GM23338 (cell line): Measurements from ENCODE around the gene TFAM. TPM values are rescaled to one million over a fixed set of nuclear protein-coding genes. Genes with fewer than 3 reads are reported as not detected.

Experiments used
- ATAC-seq: fragments of 200-7000 bp; cut with Tn5 transposase; 3 replicates; pipeline ENCODE4 v1.9.1; 2020
- DNase-seq: peaks from one replicate; pipeline ENCODE4 v3.0.0-alpha.2; 2015; ENCODE audit warnings: low spot score
- H2AFZ ChIP-seq: fragments of 200-600 bp; sonication (generic); 2 replicates; pipeline ENCODE4 v1.8.0; 2016; ENCODE audit warnings: antibody characterized with exemption, mild to moderate bottlenecking, moderate library complexity
- H3F3A ChIP-seq: fragments of 200-600 bp; sonication (generic); replicated peaks from 2 replicates; pipeline ENCODE4 v1.8.0; 2017; ENCODE audit warnings: antibody characterized with exemption, mixed run types, low read depth
- H3K27ac ChIP-seq: fragments of 200-600 bp; sonication (generic); 2 replicates; pipeline ENCODE4 v1.6.1; 2016; ENCODE audit warnings: low read depth
- H3K27me3 ChIP-seq: fragments of 200-600 bp; sonication (generic); 2 replicates; pipeline ENCODE4 v1.8.0; 2016; ENCODE audit warnings: mild to moderate bottlenecking, mixed run types, moderate library complexity; ENCODE audit not compliant: insufficient read depth
- H3K36me3 ChIP-seq: fragments of 200-600 bp; sonication (generic); 2 replicates; pipeline ENCODE4 v1.8.0; 2016; ENCODE audit warnings: mild to moderate bottlenecking; ENCODE audit not compliant: insufficient read depth
- H3K4me1 ChIP-seq: fragments of 200-600 bp; sonication (generic); 2 replicates; pipeline ENCODE4 v1.8.0; 2016; ENCODE audit warnings: mild to moderate bottlenecking, moderate library complexity; ENCODE audit not compliant: insufficient read depth
- H3K4me2 ChIP-seq: fragments of 200-600 bp; sonication (generic); 2 replicates; pipeline ENCODE4 v1.7.1; 2017; ENCODE audit warnings: mixed run types
- H3K4me3 ChIP-seq: fragments of 200-600 bp; sonication (generic); 2 replicates; pipeline ENCODE4 v1.6.1; 2016; ENCODE audit warnings: mixed run types
- H3K79me2 ChIP-seq: fragments of 200-600 bp; sonication (generic); replicated peaks from 2 replicates; pipeline ENCODE4 v1.8.0; 2017; ENCODE audit warnings: mild to moderate bottlenecking; ENCODE audit not compliant: insufficient read depth
- H3K9me2 ChIP-seq: fragments of 200-600 bp; sonication (generic); 2 replicates; pipeline ENCODE4 v1.8.0; 2017; ENCODE audit not compliant: insufficient read depth
- H4K20me1 ChIP-seq: fragments of 200-600 bp; sonication (generic); replicated peaks from 2 replicates; pipeline ENCODE4 v1.8.0; 2017; ENCODE audit warnings: mild to moderate bottlenecking; ENCODE audit not compliant: insufficient read depth
- H3K27ac Mint-ChIP-seq: 2 replicates; pipeline ENCODE4 v1.8.0; 2020; ENCODE audit warnings: inconsistent platforms, mild to moderate bottlenecking, moderate library complexity, mixed read lengths
- H3K27me3 Mint-ChIP-seq: 3 replicates; pipeline ENCODE4 v1.8.0; 2022; ENCODE audit warnings: low read depth, mild to moderate bottlenecking, moderate library complexity, mixed read lengths, inconsistent platforms; ENCODE audit not compliant: insufficient read depth, poor library complexity
- H3K36me3 Mint-ChIP-seq: 3 replicates; pipeline ENCODE4 v1.8.0; 2021; ENCODE audit warnings: low read depth, mild to moderate bottlenecking, inconsistent platforms, moderate library complexity, mixed read lengths
- H3K4me1 Mint-ChIP-seq: 3 replicates; pipeline ENCODE4 v1.8.0; 2020; ENCODE audit warnings: mild to moderate bottlenecking, inconsistent platforms, mixed read lengths
- H3K4me3 Mint-ChIP-seq: 3 replicates; pipeline ENCODE4 v1.8.0; 2021; ENCODE audit warnings: moderate library complexity, mild to moderate bottlenecking, inconsistent platforms, mixed read lengths
- H3K9me3 Mint-ChIP-seq: 3 replicates; pipeline ENCODE4 v1.8.0; 2020; ENCODE audit warnings: moderate library complexity, mild to moderate bottlenecking, inconsistent platforms, mixed read lengths
- CREB1 ChIP-seq: fragments of 250-450 bp; sonication (Bioruptor Pico); IDR thresholded peaks from 2 replicates; pipeline ENCODE4 v1.5.0; 2020; ENCODE audit warnings: low read depth, mild to moderate bottlenecking, moderate library complexity
- CTCF ChIP-seq, 2 experiments: fragments of 200-600 bp in 1 of 2; sonication (generic) in 1 of 2; conservative IDR thresholded peaks; 2 replicates each; pipeline versions ENCODE4 v1.5.1 to v1.6.1; 2016 to 2017; ENCODE audit warnings: antibody characterized with exemption in 2 of 2, low read depth in 2 of 2, mild to moderate bottlenecking in 2 of 2, moderate library complexity in 1 of 2
- ETS1 ChIP-seq: IDR thresholded peaks from 2 replicates; pipeline ENCODE4 v1.6.1; 2016; ENCODE audit warnings: antibody characterized with exemption
- EZH2 ChIP-seq: fragments of 200-600 bp; sonication (generic); IDR thresholded peaks from one replicate; pipeline ENCODE4 v1.8.0; 2017; ENCODE audit warnings: antibody characterized with exemption, mild to moderate bottlenecking, low read depth; ENCODE audit not compliant: unreplicated experiment
- EZH2phosphoT487 ChIP-seq: fragments of 200-600 bp; sonication (generic); IDR thresholded peaks from one replicate; pipeline ENCODE4 v1.8.1; 2018; ENCODE audit warnings: antibody characterized with exemption; ENCODE audit not compliant: unreplicated experiment
- JUNB ChIP-seq: IDR thresholded peaks from one replicate; pipeline ENCODE4 v1.6.1; 2016; ENCODE audit warnings: antibody characterized with exemption; ENCODE audit not compliant: unreplicated experiment
- NANOG ChIP-seq: IDR thresholded peaks from 2 replicates; pipeline ENCODE4 v1.6.1; 2016; ENCODE audit warnings: antibody characterized with exemption, borderline replicate concordance
- POLR2AphosphoS5 ChIP-seq: IDR thresholded peaks from 2 replicates; pipeline ENCODE4 v1.6.1; 2016; ENCODE audit warnings: antibody characterized with exemption, low read depth
- REST ChIP-seq: IDR thresholded peaks from one replicate; pipeline ENCODE4 v1.6.1; 2018; ENCODE audit warnings: antibody characterized with exemption; ENCODE audit not compliant: unreplicated experiment
- STAT1 ChIP-seq: IDR thresholded peaks from one replicate; pipeline ENCODE4 v1.6.1; 2016; ENCODE audit warnings: antibody characterized with exemption; ENCODE audit not compliant: unreplicated experiment
- ZNF114 ChIP-seq: fragments of 250-450 bp; sonication (Bioruptor Pico); IDR thresholded peaks from 2 replicates; pipeline ENCODE4 v1.5.0; 2020; ENCODE audit warnings: mild to moderate bottlenecking, moderate library complexity
- ZNF331 ChIP-seq: fragments of 250-450 bp; sonication (Bioruptor Pico); IDR thresholded peaks from 2 replicates; pipeline ENCODE4 v1.5.0; 2020; ENCODE audit warnings: low read depth, mild to moderate bottlenecking, moderate library complexity
- ZNF462 ChIP-seq: fragments of 250-450 bp; sonication (Bioruptor Pico); IDR thresholded peaks from 2 replicates; pipeline ENCODE4 v1.5.0; 2020; ENCODE audit warnings: mild to moderate bottlenecking, moderate library complexity
- polyA plus RNA-seq: library from polyadenylated mRNA; unstranded; fragments of >200 nt; fragmentation: Nextera tagmentation; extraction: Ambion mirVana; gene quantifications from 2 replicates; pipeline ENCODE4 v1.2.1, GENCODE V29; 2016
- total RNA-seq: library from RNA; depleted of rRNA; stranded (reverse); fragments of >200 nt; shearing (Covaris generic); gene quantifications from 2 replicates; pipeline ENCODE4 v1.2.3, GENCODE V29; 2014

Gene TFAM
- total and polyA plus RNA-seq, 2 experiments from 2014 or later = 54.2 to 156 TPM

GRCh38 chr10:58444321-58444720, 59.1 kb downstream of the TFAM start:
- no peak overlapping the region for H3K4me3 ChIP-seq
- H3K27ac ChIP-seq = no peak overlapping the region
- Mint-ChIP-seq H3K9me3 (peaks cover 26% of the 10 kb centered on the region), H3K36me3 (peaks cover 4% of the 10 kb centered on the region; the same call in 1 of the 3 replicates), H3K27ac (no peak overlapping the region), H3K4me3 (no peak overlapping the region), H3K27me3 (no peaks in the 10 kb centered on the region), H3K4me1 (no peaks in the 10 kb centered on the region)
- ATAC-seq (no peak), DNase-seq (no peak)
- no peaks in the 10 kb centered on the region for H3K27me3 ChIP-seq
- H3K9me2 ChIP-seq = no peaks in the 10 kb centered on the region
- H3K4me2 ChIP-seq = no peak overlapping the region
- H3K79me2 ChIP-seq = no peaks in the 10 kb centered on the region
- H3F3A ChIP-seq = no peaks in the 10 kb centered on the region
- TF ChIP-seq EZH2phosphoT487 (no peak), NANOG (no peak), JUNB (no peak), ZNF114 (CRISPR knock-in tag) (no peak), CREB1 (no peak), POLR2AphosphoS5 (no peak), ZNF462 (CRISPR knock-in tag) (no peak), ETS1 (no peak), EZH2 (no peak), ZNF331 (CRISPR knock-in tag) (no peak), REST (no peak), STAT1 (no peak), CTCF (conservative IDR thresholded peaks at IDR 0.05; ENCODE audit: low read depth in 2 of 2) (no peak)
- no peaks in the 10 kb centered on the region for H3K4me1 ChIP-seq
- no peaks in the 10 kb centered on the region for H4K20me1 ChIP-seq
- no peak overlapping the region for H2AFZ ChIP-seq
- no peaks in the 10 kb centered on the region for H3K36me3 ChIP-seq
